ENCODE results near the gene RGS19.
A peak's percentile ranks its signal among the peaks of the same experiment; 100 is the strongest.

The RGS19 gene

DNA sequence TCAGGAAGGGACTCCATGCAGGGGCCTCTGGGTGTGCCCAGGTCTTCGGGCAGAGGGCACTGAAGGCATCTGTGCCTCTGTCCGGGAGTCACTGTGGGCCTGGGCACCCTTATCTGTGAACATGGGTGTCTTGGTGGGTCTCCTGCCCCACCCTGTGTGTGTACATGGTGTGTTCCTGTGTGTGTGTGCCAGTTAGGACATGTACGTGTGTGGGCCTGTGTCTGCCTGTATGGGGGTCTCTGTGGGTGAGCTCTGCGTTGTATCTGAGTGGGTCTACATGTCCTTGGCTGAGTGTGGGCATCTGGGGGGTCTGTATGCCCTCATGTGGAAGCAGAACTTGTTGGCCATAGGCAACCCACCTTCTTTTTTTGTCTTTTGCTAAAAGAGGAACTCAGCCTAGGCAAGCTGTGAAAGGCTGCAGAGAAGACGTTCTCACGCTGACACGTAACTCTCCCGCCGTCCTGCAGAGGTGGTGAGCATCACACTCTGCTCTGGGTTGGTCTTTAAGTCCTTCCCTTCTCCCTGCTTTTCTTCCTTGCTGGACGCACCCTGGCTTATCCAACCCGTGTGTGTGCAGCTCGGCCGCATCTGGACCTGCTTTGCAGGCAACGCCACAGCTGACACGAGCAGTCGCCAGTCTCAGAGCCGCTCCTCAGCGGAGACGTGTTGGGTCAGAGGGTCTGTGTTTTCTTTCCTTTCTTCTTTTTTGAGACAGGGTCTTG lies 28.6 kb upstream of the RGS19 start:
- DNase-seq = no peak

DNA sequence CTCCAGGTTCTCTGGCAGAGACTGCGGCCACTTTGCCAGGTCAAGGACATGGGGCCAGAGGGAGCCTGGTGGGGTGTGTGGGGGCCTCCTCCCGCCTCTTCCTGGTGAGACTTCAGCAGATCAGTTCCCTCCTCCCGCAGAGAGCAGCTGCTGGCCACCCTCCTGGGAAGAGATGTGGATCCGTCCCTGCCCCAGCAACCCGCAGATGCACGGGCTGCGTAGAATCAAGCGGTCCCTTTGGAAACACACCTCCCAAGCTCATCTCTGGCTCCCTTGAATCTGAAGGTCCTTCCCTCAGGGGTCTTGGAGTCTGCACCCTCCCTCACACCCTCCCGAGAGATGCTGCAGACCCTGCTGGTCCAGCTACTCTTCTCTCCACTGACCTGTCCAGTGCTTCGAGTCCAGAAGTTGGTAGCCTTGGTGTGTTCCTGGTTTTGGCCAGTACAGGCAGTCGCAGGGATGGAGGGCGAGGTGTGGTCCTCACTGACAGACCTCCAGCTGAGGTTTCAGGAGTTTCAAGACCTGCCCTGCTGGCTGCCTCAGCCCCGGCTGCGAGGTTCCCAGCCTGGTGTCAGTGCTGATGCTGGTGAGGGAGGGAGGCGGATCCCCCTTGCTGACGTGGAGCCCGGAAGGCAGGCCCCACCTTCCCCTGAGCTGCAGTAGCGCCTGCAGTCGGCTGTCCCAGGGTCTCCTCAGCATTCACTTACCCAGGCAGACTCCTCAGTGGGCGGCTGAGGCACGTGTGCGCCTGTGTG lies 27.8 kb upstream of the RGS19 start, which contains the start of gene NPBWR2:
TSS of gene NPBWR2 (minus strand) at position 585 of the 755 bp plus-strand sequence. CDS start 734 bp downstream, outside the sequence.
- no peak for DNase-seq

DNA sequence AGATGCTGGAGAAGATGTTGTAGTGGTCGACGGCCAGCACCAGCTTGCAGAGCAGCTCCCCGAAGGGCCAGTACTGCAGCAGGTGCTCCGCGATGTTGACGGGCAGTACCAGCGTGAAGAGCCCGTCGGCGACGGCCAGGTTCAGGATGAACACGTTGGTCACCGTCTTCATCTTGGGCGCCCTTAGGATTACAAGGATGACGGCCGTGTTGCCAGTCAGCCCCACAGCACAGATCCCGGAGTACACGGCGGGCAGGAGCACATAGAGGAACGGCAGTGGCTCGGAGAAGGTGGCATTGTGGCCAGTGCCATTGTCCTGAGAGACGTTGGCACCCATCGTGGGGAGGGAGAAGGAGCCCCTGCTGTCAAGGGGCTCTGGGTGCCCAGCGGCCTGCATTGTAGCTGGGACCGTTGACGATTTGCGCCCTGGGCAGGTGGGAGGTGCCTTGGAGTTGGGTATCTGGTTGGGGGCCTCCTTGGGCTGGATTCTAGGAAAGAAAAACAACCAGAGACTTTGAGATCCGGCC lies 27.2 kb upstream of the RGS19 start:
- no peak for DNase-seq

DNA sequence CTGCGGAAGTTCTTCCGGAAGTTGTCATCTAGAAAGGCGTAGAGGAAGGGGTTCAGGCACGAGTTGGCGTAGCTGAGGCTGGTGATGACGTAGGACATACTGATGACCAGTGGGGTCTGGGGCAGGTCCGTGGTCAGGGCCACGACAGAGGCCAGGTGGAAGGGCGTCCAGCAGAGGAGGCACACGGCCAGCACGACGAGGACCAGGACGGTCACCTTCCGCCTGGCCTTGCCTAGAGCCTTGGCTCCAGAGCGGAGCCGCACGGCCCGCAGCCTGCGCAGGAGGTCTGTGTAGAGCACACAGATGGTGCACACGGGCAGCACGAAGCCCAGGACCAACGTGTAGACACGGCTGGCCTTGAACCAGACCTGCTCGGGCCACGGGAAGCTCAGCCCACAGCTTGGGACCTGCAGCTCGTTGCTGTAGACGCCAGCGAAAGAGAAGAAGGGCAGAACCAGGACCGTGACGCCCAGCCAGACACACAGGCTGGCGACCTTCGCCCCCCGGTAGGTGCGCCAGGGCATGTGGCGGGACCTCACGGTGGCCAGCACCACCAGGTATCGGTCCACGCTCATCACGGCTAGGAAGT lies 26.6 kb upstream of the RGS19 start:
- no peak for DNase-seq

DNA sequence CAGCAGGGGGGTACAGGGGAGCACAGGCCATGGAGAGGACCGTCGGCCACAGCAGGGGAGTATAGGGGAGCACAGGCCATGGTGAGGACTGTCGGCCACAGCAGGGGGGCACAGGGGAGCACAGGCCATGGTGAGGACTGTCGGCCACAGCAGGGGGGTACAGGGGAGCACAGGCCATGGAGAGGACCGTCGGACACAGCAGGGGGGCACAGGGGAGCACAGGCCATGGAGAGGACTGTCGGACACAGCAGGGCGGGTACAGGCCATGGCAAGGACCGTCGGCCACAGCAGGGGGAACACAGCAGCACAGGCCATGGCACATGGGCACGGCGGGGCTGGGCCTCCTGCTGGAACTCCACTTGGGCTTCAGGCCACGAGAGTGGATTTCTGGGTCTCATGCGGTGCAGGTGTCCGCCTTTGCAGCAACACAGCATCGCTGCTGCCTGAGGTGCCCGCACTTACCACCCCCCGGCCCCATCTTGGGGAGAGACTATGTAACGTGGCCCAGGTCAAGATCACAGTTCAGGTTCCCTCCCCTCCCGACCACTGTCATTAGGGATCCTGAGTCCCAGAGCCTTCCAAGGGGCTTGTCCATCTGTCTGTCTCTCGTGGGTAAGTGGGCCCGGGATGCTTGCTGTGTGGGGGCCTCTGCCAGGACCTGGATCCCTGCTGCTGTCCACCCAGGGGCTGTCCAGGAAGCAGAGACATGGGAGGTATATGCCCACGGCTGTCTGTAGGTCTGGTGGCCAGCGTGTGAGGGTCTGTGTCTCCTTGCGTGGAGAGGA lies 25.5 kb upstream of the RGS19 start:
- DNase-seq = no peak

DNA sequence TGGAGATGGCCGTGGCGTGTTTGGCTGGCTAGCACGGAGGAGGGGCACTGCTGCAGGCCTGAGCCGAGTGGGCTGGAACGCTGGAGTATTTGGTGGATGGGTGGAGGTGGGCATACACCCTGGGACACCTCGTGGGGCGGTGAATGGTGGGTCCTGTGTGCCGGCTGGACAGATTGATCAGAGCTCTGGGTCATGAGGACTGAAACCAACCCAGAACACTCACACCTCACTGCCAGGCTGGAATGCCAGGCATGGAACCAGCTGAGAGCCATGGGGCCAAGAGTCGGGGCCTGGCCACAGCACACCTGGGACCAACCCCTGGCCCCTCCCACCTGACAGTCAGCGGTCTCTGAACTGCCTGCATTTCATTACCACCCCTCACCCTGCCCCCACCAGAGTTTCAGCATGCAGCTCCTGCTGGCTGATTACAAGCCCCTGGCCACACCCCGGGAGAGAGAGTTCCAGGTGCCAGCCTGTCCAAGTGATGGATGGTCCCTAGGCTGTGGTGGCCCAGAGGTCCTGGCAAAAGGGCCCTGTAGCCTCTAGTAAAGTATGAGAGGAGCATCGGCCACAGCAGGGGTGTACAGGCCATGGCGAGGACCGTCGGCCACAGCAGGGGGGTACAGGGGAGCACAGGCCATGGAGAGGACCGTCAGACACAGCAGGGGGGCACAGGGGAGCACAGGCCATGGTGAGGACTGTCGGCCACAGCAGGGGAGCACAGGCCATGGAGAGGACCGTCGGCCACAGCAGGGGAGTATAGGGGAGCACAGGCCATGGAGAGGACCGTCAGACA lies 24.8 kb upstream of the RGS19 start:
- no peak for DNase-seq

DNA sequence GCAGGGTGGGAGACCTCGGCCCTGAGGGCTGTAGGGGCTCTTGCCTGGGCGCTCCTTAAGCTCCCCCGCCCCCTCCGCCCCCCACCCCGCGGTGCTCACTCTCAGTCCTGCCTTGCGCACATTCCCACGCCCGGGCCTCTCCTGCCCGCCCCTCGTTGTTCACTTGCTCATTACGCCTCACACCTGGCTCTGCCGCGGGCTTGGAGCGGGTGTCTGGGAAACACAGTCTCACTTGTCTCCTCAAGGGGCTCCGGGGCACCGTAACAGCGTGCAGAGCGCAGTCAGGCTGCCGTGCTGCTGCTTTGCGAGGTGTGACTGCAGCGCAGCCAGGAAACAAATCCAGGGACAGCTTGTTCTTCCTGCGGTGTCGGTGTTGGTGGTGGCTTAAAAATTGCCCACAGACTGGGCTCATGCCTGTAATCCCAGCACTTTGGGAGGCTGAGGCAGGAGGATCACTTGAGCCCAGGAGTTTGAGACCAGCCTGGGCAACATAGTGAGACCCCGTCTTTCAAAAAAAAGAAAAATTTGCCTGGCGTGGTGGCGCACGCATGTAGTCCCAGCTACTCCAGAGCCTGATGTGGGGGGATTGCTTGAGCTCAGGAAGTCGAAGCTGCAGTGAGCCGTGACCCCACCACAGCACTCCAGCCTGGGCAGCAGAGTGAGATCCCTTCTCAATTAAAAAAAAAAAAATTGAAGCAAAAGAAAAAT lies 23.5 kb upstream of the RGS19 start:
- DNase-seq = peak; percentile 66

DNA sequence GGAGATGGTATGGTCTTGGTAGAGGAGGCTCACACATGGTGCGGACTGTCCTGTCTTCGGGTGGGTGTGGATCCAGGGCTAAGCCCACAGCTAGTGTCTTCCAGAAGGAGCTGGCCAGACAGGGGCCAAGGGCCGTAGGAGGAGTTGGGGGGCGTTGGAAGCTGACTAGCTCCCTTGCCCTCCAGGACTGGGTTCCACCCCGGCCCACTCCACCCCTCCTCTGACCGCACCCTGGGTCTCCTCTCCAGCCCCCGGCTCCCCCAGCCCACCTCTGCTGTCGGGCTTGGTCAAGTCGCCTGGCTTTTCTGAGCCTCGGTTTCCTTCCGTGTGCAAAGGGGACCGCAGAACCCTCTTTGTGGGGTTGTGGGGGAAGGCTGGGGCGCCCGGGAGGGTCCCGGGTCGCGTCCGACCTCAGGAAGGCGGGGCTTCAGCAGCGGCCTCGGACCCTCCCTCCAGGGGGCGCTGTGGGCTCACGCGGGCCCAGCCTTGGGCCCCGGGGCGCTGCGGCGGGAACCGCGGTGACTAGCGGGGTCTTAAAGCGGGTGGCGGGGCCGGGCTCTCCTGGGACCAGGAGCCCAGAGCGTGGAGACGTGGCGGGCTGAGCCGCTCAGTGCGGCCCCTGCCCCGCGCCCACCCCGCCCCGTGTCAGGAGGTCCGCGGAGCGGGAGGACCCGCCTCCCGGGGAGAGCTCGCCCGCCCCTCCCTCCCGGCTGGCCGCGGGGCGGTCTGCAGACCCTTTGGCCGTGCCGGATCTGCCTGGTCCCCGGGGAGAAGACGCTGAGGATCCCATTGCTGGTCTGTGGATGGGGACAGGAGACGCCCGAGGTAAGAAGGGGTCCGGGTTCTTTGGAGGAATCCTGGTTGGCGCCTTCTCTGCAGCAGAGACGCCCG lies 22.7 kb upstream of the RGS19 start:
- DNase-seq = peak; percentile 78

DNA sequence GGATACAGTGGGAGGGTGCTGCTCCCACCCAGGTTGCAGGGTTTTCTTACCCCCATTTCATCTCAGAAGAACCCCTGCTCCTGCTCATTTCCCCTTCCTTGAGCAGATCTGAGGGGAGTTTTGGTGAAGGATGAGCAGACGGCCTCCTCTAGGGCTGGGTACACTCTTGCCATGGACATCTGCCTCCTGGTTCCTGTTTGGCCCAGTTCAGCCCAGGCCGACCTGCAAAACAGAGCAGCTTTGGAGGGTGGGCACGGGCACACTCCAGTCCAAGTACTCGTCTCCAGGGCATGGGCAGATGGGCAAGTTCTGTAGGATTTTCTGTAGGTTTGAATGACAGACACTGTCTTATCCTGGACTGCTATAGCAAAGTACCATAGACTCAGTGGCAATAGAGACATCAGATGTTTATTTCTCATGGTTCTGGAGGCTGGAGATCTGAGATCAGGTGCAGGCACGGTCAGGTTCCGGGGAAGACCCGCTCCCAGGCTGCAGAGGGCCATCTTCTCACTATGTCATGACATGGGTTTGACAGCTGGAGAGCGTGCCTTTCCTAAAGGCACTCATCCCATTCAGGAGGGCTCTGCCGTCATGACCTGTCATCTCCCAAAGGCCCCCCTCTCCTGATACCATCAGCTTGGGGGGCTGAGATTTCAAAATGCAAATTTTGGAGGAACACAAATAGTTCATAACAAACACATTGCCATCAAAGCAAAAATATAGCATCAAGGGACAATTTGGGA lies 21.8 kb upstream of the RGS19 start:
- DNase-seq = no peak

DNA sequence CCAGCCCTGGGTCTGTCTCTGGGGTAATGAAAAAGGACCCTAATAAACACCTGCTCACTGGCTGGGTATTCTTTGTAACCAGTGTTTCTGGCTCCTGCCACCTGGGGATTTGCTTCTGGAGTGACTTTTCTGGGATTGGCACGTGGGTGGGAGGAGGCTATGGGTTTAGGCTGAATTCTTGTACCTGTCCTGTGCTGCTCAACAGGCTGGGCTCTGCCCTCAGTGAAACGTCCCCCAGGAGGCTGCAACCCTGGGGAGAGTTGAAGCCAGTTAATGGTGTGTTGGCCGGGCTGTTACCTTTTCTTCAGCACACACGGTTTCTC lies 21.2 kb upstream of the RGS19 start:
- DNase-seq = no peak

DNA sequence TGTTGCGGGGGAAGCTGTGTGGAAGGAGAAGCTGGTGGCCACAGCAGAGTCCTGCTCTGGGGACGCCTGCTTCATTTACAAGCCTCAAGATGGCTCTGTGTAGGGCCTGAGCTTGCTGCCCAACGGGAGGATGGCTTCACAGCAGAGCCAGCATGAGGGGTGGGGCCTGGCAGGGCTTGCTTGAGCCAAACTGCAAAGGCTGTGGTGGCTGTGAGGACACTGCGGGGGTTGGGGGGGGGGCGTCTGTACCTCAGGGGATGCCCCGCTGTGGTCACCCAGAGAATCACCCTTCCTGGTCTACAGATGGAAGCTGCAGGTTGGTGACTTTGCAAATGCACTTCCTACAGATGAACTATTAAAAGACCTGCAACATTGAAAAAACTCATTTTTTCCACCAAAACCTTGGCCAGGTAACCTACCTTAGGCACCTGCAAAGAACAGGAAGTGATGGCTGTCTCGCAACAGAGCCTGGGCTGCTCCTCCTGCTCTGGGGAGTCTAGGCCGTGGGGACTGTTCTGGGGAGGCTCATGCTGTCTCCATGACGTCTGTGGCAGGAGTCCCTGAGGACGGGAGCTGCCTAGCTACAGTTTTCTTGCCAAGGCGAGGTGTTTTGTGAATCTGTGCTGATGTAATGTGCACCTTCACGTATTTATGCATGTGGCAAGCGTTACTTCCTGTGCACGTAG lies 20.7 kb upstream of the RGS19 start:
- DNase-seq = no peak

DNA sequence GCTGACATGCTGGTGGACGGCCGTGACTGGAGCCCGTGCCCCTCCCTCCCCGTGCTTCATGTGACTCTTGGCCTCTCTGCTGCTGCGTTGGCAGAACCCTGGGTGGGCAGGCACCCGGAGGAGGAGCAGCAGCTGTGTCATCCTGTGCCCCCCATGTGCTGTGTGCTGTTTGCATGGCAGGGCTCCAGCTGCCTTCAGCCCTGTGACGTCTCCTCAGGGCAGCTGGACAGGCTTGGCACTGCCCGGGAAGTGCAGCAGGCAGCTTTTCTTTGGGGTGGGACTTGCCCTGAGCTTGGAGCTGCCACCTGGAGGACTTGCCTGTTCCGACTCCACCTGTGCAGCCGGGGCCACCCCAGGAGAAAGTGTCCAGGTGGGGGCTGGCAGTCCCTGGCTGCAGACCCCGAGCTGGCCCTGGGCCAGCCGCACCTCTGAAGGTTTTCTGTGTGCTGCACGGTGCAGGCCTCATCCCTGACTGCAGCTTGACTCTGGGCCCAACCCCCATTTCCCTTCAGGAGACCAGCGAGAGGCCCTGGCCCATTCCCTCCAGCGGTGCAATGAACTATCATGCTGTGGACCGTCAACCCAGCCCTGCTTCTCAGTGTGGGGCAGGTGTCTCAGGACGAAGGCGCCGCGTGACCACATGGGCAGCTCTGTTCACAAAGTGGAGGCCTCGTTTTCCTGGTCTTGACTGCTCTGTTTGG lies 19.9 kb upstream of the RGS19 start:
- DNase-seq = no peak

DNA sequence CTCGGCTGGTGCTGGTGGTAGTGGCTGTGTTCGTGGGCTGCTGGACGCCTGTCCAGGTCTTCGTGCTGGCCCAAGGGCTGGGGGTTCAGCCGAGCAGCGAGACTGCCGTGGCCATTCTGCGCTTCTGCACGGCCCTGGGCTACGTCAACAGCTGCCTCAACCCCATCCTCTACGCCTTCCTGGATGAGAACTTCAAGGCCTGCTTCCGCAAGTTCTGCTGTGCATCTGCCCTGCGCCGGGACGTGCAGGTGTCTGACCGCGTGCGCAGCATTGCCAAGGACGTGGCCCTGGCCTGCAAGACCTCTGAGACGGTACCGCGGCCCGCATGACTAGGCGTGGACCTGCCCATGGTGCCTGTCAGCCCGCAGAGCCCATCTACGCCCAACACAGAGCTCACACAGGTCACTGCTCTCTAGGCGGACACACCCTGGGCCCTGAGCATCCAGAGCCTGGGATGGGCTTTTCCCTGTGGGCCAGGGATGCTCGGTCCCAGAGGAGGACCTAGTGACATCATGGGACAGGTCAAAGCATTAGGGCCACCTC lies 19.2 kb upstream of the RGS19 start:
- DNase-seq = no peak

DNA sequence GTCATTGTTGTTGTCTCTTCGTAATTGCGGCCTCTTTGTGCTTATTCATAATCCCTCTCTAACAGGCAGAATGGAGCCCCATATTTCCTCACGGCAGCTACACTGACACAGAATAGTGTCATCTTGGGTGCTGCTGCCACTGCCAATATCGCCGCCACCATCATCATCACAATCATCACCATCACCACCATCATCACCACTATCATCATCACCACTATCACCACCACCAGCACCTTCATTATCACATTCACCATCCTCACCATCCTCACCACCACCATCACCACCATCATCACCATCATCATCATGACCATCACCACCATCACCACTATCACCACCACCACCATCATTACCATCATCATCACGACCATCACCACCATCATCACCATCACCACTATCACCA lies 17.2 kb upstream of the RGS19 start:
- DNase-seq = no peak

DNA sequence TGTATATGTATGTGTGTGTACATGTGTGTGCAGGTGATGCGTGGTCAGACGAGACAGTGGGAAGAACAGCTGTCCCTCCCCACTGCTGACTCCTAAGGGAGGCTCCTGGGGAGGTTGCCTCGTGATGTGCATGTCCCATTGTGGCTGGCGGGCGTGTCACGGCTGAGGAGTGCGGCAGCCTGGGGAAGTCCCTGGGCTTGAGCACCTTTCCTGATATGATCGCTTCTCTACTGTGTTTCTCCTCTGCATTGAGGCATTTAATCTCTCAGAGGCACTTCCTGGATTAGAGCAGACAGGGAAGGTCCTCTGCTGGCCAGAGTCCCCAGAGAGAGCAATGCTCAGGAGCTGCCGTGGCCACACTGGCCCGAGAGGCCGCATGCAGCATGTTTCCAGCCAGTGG lies 16.6 kb upstream of the RGS19 start:
- no peak for DNase-seq

DNA sequence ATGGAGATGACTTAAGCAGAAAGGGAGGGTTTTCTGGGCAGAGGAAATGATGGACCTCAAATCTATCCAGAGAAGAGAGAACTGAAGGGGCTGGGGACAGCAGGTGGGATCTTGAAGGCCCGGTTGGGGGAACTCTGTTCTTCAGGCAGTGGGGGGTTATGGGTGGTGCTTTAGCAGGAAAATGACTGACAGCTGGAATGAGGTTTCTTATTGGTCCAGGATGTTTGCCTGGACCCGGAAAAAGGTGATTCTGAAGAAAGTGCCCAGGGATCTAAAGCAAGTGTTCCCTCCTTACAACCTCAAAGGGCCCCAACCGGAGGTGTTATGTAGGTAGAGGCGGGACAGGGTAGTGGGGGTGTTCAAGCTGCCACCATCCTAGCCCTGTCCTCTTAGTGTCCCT lies 16.1 kb upstream of the RGS19 start:
- DNase-seq = no peak

DNA sequence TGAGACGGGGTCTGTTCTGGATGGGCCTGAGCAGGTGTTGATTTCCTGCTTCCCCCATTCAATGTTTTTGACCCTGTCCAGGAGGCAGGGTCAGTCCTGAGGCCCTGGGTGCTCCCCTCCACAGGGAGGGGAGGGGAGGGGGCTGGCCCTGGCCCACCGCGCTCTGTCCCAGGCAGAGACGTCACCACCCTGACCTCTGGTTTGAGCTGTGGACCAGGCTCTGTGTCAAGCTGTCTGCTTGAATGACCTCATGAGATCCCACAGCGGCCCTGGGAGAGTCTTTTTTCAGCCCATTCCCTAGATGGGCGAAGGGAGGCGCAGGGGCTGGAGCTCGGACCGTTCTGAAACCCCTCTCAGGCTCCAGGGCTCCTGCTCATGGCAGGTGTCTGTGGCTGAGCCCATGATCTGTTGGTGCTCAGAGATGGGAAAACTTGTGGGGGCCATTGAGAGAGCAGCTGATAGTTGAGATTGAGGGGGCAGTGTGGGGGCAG lies 13.7 kb upstream of the RGS19 start:
- no peak for DNase-seq
